ENCODE measurements around the gene TBC1D14. TPM values are rescaled to one million over a fixed set of nuclear protein-coding genes. Genes with fewer than 3 reads are reported as not detected.
A peak's percentile ranks its signal among the peaks of the same experiment; 100 is the strongest.

The TBC1D14 gene
- total RNA-seq, 1 experiment from 2014 or later, result 50.2 TPM

DNA sequence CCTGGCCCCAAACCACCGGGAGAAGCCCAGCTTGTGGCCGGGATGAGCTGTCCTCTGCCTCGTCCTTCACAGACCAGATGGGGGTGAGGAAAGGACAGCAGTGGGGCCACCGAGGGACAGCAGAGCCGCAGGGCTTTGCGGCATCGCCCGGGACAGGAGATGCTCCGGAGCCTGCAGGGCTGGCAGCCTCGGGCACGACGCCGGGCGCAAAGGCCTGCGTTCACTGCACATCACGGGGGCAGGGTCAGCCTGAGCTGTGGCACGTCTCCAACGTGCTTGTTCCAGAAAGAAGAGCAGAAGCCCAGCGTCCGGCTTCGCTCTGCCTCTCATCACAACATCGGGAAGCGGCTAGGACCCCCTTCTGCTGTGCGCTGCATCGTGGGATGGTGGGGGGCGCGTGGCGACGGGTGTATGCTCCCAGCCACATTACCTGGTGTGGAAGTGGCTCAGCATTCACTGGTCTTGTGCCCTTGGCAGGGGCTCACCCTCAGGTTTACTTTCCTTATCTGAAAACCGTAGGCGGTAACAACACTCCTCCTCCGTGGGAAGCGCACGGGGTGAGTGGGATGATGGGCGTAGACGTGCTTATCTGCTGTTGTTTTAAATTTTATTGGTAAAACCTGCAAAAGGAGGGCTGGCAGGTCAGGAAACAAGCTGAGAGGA is 141.0 kb downstream of the TBC1D14 start:
- WGBS (ENCODE audit: extremely low coverage, insufficient read length, low lambda C conversion rate), result no CpG with 5 or more reads among the region's 36 CpGs
- peaks cover 8% of the 10 kb centered on the region for H3K79me2 ChIP-seq (ENCODE audit: insufficient read depth, low read length)

More for the DNA sequence above, 141.0 kb downstream of the TBC1D14 start:
- Mint-ChIP-seq H3K27me3 (ENCODE audit: low read depth) (no peaks in the 10 kb centered on the region), H3K36me3 (ENCODE audit: insufficient read depth in 1 of 3, low read depth in 3 of 3) (peaks cover 4 to 15% (median 8%) of the 10 kb centered on the region in 3 experiments; a peak in 6 of 7 replicates), H3K4me3 (no peak overlapping the region), H3K27ac (peak overlapping the region in 1 of 3 experiments; percentile 40; a peak in 2 of 7 replicates), H3K9me3 (no peaks in the 10 kb centered on the region), H3K4me1 (peaks cover 15 to 27% of the 10 kb centered on the region in 2 experiments)
- Histone ChIP-seq H4K20me1 (ENCODE audit: control insufficient read depth, insufficient read depth, insufficient read length) (no peaks in the 10 kb centered on the region), H4K8ac (replicated peaks; ENCODE audit: insufficient read length, low read depth, low read length) (no peak overlapping the region), H3K23ac (ENCODE audit: insufficient read length, low read depth, low read length) (no peak overlapping the region), H3K18ac (ENCODE audit: insufficient read length, low read depth, low read length) (no peak overlapping the region), H3K4me1 (ENCODE audit: insufficient read depth, low read length) (no peaks in the 10 kb centered on the region), H2BK20ac (ENCODE audit: low read depth, low read length, poor library complexity, severe bottlenecking) (no peak overlapping the region), H3K23me2 (ENCODE audit: insufficient read length, low read depth, low read length, poor library complexity, severe bottlenecking) (no peaks in the 10 kb centered on the region), H3K27me3 (ENCODE audit: insufficient read depth, low read length) (no peaks in the 10 kb centered on the region), H4K5ac (ENCODE audit: insufficient read length, low read depth, low read length) (no peak overlapping the region), H3K14ac (ENCODE audit: insufficient read depth, low read length) (no peak overlapping the region), H2AFZ (ENCODE audit: low read length) (no peak overlapping the region), H3K4ac (ENCODE audit: low read depth, low read length) (no peak overlapping the region), H3K9ac (ENCODE audit: extremely low read depth, insufficient read length, low read length) (no peak overlapping the region), H2BK5ac (ENCODE audit: insufficient read length, low read length) (no peak overlapping the region), H4K91ac (ENCODE audit: insufficient read length, low read depth, low read length) (no peak overlapping the region), H2BK120ac (ENCODE audit: low read depth, low read length, poor library complexity, severe bottlenecking) (no peak overlapping the region), H3K4me2 (ENCODE audit: insufficient read depth, insufficient read length, low read length) (no peak overlapping the region), H2AK5ac (ENCODE audit: insufficient read length, low read length) (no peak overlapping the region), H3K79me1 (ENCODE audit: insufficient read depth, low read depth, low read length, poor library complexity, severe bottlenecking) (no peaks in the 10 kb centered on the region), H3K9me3 (ENCODE audit: control insufficient read depth, low read depth, low read length) (no peaks in the 10 kb centered on the region), H3T11ph (ENCODE audit: low read length) (no peak overlapping the region), H2BK15ac (ENCODE audit: low read depth, low read length) (no peak overlapping the region), H2BK12ac (ENCODE audit: insufficient read length, low read depth, low read length) (no peak overlapping the region), H3K56ac (ENCODE audit: insufficient read length, low read depth, low read length) (no peak overlapping the region), H3K27ac (ENCODE audit: insufficient read length, low read depth, low read length) (no peak overlapping the region)
- no peak for DNase-seq
- TF ChIP-seq, protein P1, sequence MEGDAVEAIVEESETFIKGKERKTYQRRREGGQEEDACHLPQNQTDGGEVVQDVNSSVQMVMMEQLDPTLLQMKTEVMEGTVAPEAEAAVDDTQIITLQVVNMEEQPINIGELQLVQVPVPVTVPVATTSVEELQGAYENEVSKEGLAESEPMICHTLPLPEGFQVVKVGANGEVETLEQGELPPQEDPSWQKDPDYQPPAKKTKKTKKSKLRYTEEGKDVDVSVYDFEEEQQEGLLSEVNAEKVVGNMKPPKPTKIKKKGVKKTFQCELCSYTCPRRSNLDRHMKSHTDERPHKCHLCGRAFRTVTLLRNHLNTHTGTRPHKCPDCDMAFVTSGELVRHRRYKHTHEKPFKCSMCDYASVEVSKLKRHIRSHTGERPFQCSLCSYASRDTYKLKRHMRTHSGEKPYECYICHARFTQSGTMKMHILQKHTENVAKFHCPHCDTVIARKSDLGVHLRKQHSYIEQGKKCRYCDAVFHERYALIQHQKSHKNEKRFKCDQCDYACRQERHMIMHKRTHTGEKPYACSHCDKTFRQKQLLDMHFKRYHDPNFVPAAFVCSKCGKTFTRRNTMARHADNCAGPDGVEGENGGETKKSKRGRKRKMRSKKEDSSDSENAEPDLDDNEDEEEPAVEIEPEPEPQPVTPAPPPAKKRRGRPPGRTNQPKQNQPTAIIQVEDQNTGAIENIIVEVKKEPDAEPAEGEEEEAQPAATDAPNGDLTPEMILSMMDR (conservative IDR thresholded peaks at IDR 0.05), result no peak
